Measurements from ENCODE around the gene MSLN. TPM values are rescaled to one million over a fixed set of nuclear protein-coding genes. Genes with fewer than 3 reads are reported as not detected.

Gene MSLN
- total and polyA plus RNA-seq, 9 of the 15 experiments (the other 6 are each of a cell fraction or from before 2014, with no cell fraction given): not detected

- intact Hi-C loops (cut with micrococcal nuclease): no loop called here
- FAIRE-seq: peak; percentile 37
- POLR2A ChIA-PET: interaction anchor here (0.6 to 1.0 kb wide), 2 partner anchors 82 to 116 kb away, joined by 3 read pairs; no protein-coding TSS in a partner anchor
- TF ChIP-seq E2F8 (IDR thresholded peaks at IDR 0.05; ENCODE audit: low read depth, partially characterized antibody) (no peak), MECOM (CRISPR knock-in tag; IDR thresholded peaks at IDR 0.05) (no peak), ZNF3 (CRISPR knock-in tag; IDR thresholded peaks at IDR 0.05) (no peak), GATAD2B (IDR thresholded peaks at IDR 0.05; ENCODE audit: borderline replicate concordance) (no peak), ZNF551 (CRISPR knock-in tag; IDR thresholded peaks at IDR 0.05) (no peak), L3MBTL2 (IDR thresholded peaks at IDR 0.05) (no peak), ZBTB8A (IDR thresholded peaks at IDR 0.05; ENCODE audit: partially characterized antibody) (no peak), CHD7 (IDR thresholded peaks at IDR 0.05; ENCODE audit: low read depth, low read length) (no peak), ZBED1 (IDR thresholded peaks at IDR 0.05) (no peak), HDAC2 (IDR thresholded peaks at IDR 0.05) (no peak)
These were observed 43.2 kb downstream of the MSLN start for GRCh38 chr16:803754-804080.

More at GRCh38 chr16:803754-804080, 43.2 kb downstream of the MSLN start:
- CTCF ChIA-PET (ENCODE audit: low intra/inter-chr PET ratio): no interaction called here
- peaks cover 4 to 87% of the 10 kb centered on the region in 2 experiments; a peak in 4 of 5 replicates for H3K4me1 ChIP-seq (replicated peaks in 1 of 2; ENCODE audit: control insufficient read depth in 2 of 2, insufficient read depth in 2 of 2, low read length in 2 of 2)
- ATAC-seq: no peak
- no TSS peak for BruUV-seq (replicated peaks)
- H3K79me2 ChIP-seq (ENCODE audit: control insufficient read depth, insufficient read depth, low read length): peaks cover 6% of the 10 kb centered on the region; the same call in 2 of the 3 replicates
- no peaks in the 10 kb centered on the region for H3K9me1 ChIP-seq (ENCODE audit: control insufficient read depth, insufficient read depth, low read length)
- H3K4me2 ChIP-seq (ENCODE audit: insufficient read depth, low read length): no peak overlapping the region
- H3K4me3 ChIP-seq: no peak overlapping the region
- peaks cover 11% of the 10 kb centered on the region for H4K20me1 ChIP-seq (replicated peaks; ENCODE audit: control insufficient read depth, insufficient read depth, low read length)
- in situ Hi-C loops (cut with MboI): no loop called here
- no peak overlapping the region for H2AFZ ChIP-seq (ENCODE audit: low read depth, low read length)
- DNase-seq (ENCODE audit: extremely low read depth in 1 of 4, low spot score in 3 of 4): no peak
- H3K9ac ChIP-seq (ENCODE audit: insufficient read depth in 1 of 2, low read depth in 2 of 2, low read length in 2 of 2): peak overlapping the region in 1 of 2 experiments; percentile 69; a peak in 1 of 4 replicates
- no peak overlapping the region for H3K27ac ChIP-seq (ENCODE audit: extremely low read depth, low read depth, low read length)
- WGBS (ENCODE audit: insufficient coverage, low coverage, missing lambda C conversion rate): 19% methylated on average over 8 of the region's 8 CpGs
- H3K9me3 ChIP-seq (replicated peaks; ENCODE audit: control insufficient read depth, insufficient read depth, low read depth, low read length): no peaks in the 10 kb centered on the region
- H3K27me3 ChIP-seq (ENCODE audit: control insufficient read depth in 2 of 2, insufficient read depth in 2 of 2, low read length in 2 of 2): no peaks in the 10 kb centered on the region
- H3K36me3 ChIP-seq (ENCODE audit: control insufficient read depth, insufficient read depth, low read length): no peaks in the 10 kb centered on the region
